ENCODE results near the gene GALNT6. TPM values are rescaled to one million over a fixed set of nuclear protein-coding genes. Genes with fewer than 3 reads are reported as not detected.

GALNT6 gene, protein sequence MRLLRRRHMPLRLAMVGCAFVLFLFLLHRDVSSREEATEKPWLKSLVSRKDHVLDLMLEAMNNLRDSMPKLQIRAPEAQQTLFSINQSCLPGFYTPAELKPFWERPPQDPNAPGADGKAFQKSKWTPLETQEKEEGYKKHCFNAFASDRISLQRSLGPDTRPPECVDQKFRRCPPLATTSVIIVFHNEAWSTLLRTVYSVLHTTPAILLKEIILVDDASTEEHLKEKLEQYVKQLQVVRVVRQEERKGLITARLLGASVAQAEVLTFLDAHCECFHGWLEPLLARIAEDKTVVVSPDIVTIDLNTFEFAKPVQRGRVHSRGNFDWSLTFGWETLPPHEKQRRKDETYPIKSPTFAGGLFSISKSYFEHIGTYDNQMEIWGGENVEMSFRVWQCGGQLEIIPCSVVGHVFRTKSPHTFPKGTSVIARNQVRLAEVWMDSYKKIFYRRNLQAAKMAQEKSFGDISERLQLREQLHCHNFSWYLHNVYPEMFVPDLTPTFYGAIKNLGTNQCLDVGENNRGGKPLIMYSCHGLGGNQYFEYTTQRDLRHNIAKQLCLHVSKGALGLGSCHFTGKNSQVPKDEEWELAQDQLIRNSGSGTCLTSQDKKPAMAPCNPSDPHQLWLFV
- 17.2 and 87.4 TPM in 2 replicates for total RNA-seq (ENCODE audit: low replicate concordance)
- long read RNA-seq, full-length matches to known transcripts, result 11 of 194 reads
- long read RNA-seq, partial matches to known transcripts, result 29 of 194 reads
- long read RNA-seq, other reads (novel, unspliced or antisense), result 154 of 194 reads

GRCh38 chr12:51391283-51392123 lies at the start of gene GALNT6:
TSS of gene GALNT6 (minus strand) at chr12:51391406. CDS start at chr12:51379781, 11,625 bp downstream.
- no peak for DNase-seq (ENCODE audit: extremely low spot score, unreplicated experiment)
- H3K4me1 Mint-ChIP-seq (ENCODE audit: unreplicated experiment), result peaks cover 19% of the 10 kb centered on the region
- H3K4me3 Mint-ChIP-seq, result peak within 1 kb of the TSS; percentile 92
- TF ChIP-seq CTCF (conservative IDR thresholded peaks at IDR 0.05), result no peak
- H3K36me3 Mint-ChIP-seq, result no peaks in the 10 kb centered on the region
- H3K27me3 Mint-ChIP-seq, result peaks cover 40% of the 10 kb centered on the region
- H3K27ac Mint-ChIP-seq, result peak within 1 kb of the TSS; percentile 98
- H3K9me3 Mint-ChIP-seq, result no peaks in the 10 kb centered on the region

- H3K27ac Mint-ChIP-seq, result no peak overlapping the region
- peaks cover 12% of the 10 kb centered on the region for H3K4me1 Mint-ChIP-seq (ENCODE audit: unreplicated experiment)
- H3K4me3 Mint-ChIP-seq, result no peak overlapping the region
- H3K36me3 Mint-ChIP-seq, result peaks cover 5% of the 10 kb centered on the region
- no peaks in the 10 kb centered on the region for H3K9me3 Mint-ChIP-seq
- DNase-seq (ENCODE audit: extremely low spot score, unreplicated experiment), result no peak
- no peaks in the 10 kb centered on the region for H3K27me3 Mint-ChIP-seq
- TF ChIP-seq CTCF (conservative IDR thresholded peaks at IDR 0.05), result no peak
These were observed 48.1 kb upstream of the GALNT6 start for GRCh38 chr12:51439330-51439729.

DNA sequence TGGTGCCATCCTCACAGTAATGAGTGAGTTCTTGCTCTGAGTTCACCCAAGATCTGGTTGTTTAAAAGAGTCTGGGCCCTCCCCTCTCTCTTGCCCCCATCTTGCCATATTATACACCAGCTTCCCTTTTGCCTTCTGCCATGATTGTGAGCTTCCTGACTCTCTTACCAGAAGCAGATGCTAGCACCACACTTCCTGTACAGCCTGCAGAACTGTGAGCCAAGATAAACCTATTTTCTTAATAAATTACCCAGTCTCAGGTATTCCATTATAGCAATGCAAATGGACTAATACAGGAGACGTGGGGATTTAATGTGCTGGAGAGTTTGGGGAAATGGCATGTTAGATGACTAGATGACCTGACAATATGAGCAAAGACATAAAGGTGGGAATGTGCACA lies 46.2 kb upstream of the GALNT6 start:
- Mint-ChIP-seq H3K27me3 (no peaks in the 10 kb centered on the region), H3K9me3 (no peaks in the 10 kb centered on the region), H3K36me3 (peaks cover 4% of the 10 kb centered on the region), H3K27ac (no peak overlapping the region), H3K4me1 (ENCODE audit: unreplicated experiment) (peaks cover 16% of the 10 kb centered on the region), H3K4me3 (no peak overlapping the region)
- TF ChIP-seq CTCF (conservative IDR thresholded peaks at IDR 0.05), result no peak
- no peak for DNase-seq (ENCODE audit: extremely low spot score, unreplicated experiment)

- H3K9me3 Mint-ChIP-seq, result no peaks in the 10 kb centered on the region
- H3K4me1 Mint-ChIP-seq (ENCODE audit: unreplicated experiment), result peaks cover 5% of the 10 kb centered on the region
- TF ChIP-seq CTCF (conservative IDR thresholded peaks at IDR 0.05), result no peak
- no peak overlapping the region for H3K4me3 Mint-ChIP-seq
- no peak for DNase-seq (ENCODE audit: extremely low spot score, unreplicated experiment)
- H3K27me3 Mint-ChIP-seq, result no peaks in the 10 kb centered on the region
- no peak overlapping the region for H3K27ac Mint-ChIP-seq
- H3K36me3 Mint-ChIP-seq, result no peaks in the 10 kb centered on the region
These were observed 43.1 kb upstream of the GALNT6 start for GRCh38 chr12:51434305-51434704.

DNA sequence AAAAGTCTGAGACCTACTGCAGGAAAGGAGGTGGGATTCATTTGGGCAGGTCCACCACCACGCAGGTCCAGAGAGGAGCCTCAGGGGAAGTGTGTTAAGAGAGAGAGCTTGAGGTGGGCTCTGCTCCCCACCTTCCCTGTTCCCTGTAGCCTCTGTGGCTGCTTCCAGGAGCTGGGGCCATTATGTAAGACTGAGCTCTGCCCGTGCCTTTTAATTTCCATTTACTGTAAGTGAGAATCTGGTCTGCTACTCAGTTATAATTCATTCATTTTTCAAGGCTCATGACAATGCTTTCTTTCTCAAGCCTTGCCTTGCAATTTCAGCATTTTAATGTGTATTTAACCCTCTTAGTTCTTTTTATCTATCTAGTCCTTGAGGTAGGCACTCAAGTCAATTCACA lies 41.7 kb upstream of the GALNT6 start:
- Mint-ChIP-seq H3K4me1 (ENCODE audit: unreplicated experiment) (peaks cover 5% of the 10 kb centered on the region), H3K36me3 (no peaks in the 10 kb centered on the region), H3K9me3 (no peaks in the 10 kb centered on the region), H3K27me3 (no peaks in the 10 kb centered on the region), H3K27ac (no peak overlapping the region), H3K4me3 (no peak overlapping the region)
- TF ChIP-seq CTCF (conservative IDR thresholded peaks at IDR 0.05), result no peak
- no peak for DNase-seq (ENCODE audit: extremely low spot score, unreplicated experiment)

All from type B pancreatic cell (in vitro differentiated cells).